SU-DHL-6 (cell line): Measurements from ENCODE around the gene APBA2.

ENCODE experiments used
- CTCF ChIP-seq: fragments of 200-600 bp; sonication (generic); IDR thresholded peaks from one replicate; pipeline ENCODE4 v1.5.1; 2017; ENCODE audit warnings: antibody characterized with exemption, mild to moderate bottlenecking, low read length, moderate library complexity; ENCODE audit not compliant: insufficient read depth, poor library complexity, severe bottlenecking
- EZH2phosphoT487 ChIP-seq: fragments of 200-600 bp; sonication (generic), shearing (Covaris generic); conservative IDR thresholded peaks from 2 replicates; pipeline ENCODE4 v1.6.1; 2018; ENCODE audit warnings: mild to moderate bottlenecking, antibody characterized with exemption, low read length, moderate library complexity, mixed read lengths

DNA sequence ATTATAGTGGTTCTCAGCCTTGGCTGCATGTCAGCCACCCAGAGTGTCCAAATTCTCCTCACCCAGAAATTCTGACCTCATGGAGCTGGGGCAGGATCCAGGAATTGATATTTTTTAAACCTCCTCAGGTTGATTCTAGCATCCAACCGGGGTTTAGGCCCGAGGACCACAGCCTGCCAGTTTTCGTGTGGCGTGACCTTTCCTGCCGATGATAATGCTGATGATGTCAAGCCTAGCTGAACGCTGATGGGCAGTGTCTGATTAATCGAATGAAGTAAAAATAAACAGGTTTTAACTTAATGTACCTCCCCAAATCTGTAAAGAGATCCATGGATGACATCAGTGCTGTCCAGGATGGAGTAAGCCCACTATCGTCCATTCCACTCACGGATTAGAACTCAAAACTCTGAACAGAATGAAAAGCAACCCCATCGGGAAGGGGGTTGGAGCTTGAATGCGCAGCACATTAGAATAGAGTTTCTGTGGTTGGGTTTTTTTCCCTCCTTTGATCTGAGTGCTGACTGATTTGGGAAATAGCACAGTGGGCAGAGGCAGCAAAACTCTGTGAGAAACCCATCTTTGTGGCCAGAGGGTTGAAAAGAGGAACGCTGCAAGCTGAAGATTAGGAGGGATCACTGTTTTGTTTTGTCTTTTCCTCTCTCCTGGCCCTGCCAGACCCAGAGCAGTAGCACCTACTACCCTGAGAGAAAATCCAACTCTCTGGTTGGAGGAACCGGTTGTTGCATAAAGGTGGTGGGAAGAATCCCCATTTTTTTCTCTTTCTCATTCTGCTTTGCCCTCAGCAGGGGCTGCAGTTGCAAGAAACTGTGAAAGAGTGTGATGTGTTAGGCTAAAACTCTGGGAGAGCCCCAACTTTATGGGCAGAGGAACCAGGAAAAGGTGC lies 153.9 kb downstream of the APBA2 start:
- no peak for TF ChIP-seq CTCF
- no peak for TF ChIP-seq EZH2phosphoT487
